IMR-90 (cell line): ENCODE measurements around the gene PNMA8C.

ENCODE experiments used
- POLR2A ChIP-seq: IDR thresholded peaks from 2 replicates; pipeline ENCODE4 v1.6.1; 2012; ENCODE audit warnings: mild to moderate bottlenecking, low read depth, low read length
- TF ChIP-seq, protein P1 (sequence below): conservative IDR thresholded peaks from 2 replicates; pipeline ENCODE4 v1.5.1; 2012; ENCODE audit warnings: mild to moderate bottlenecking, low read depth, low read length, improper control_type of control experiment

DNA sequence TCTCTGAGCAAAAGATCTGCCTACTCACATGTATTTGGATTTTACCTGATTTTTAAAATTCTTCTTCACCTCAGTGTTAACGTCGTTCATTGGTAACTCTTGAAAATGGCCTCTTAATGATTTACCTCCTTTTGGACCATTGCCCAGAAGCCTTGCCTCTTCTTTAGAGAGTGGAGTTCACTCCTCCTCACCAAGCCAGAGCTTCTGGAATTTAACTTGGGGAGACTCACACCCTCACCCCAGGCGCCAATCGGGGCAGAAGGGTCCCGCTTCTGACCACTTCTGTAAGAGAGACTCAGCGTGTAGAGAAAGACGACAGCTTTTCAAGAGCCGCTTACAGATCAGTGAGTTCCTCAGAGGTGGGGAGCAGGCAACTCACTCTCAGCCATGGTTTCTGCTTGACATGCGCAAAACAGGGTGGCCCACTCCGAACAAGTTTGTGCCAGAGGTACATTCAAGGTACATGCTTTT, 2.7 kb downstream of the PNMA8C start:
- no peak for TF ChIP-seq POLR2A
- TF ChIP-seq, protein P1, sequence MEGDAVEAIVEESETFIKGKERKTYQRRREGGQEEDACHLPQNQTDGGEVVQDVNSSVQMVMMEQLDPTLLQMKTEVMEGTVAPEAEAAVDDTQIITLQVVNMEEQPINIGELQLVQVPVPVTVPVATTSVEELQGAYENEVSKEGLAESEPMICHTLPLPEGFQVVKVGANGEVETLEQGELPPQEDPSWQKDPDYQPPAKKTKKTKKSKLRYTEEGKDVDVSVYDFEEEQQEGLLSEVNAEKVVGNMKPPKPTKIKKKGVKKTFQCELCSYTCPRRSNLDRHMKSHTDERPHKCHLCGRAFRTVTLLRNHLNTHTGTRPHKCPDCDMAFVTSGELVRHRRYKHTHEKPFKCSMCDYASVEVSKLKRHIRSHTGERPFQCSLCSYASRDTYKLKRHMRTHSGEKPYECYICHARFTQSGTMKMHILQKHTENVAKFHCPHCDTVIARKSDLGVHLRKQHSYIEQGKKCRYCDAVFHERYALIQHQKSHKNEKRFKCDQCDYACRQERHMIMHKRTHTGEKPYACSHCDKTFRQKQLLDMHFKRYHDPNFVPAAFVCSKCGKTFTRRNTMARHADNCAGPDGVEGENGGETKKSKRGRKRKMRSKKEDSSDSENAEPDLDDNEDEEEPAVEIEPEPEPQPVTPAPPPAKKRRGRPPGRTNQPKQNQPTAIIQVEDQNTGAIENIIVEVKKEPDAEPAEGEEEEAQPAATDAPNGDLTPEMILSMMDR, result no peak
